ENCODE data around the gene DIS3L2. TPM values are rescaled to one million over a fixed set of nuclear protein-coding genes. Genes with fewer than 3 reads are reported as not detected.

Gene DIS3L2
- total and polyA plus RNA-seq, 2 of the 4 experiments (the other 2 are of a cell fraction), result 14.7 to 19.2 TPM

DNA sequence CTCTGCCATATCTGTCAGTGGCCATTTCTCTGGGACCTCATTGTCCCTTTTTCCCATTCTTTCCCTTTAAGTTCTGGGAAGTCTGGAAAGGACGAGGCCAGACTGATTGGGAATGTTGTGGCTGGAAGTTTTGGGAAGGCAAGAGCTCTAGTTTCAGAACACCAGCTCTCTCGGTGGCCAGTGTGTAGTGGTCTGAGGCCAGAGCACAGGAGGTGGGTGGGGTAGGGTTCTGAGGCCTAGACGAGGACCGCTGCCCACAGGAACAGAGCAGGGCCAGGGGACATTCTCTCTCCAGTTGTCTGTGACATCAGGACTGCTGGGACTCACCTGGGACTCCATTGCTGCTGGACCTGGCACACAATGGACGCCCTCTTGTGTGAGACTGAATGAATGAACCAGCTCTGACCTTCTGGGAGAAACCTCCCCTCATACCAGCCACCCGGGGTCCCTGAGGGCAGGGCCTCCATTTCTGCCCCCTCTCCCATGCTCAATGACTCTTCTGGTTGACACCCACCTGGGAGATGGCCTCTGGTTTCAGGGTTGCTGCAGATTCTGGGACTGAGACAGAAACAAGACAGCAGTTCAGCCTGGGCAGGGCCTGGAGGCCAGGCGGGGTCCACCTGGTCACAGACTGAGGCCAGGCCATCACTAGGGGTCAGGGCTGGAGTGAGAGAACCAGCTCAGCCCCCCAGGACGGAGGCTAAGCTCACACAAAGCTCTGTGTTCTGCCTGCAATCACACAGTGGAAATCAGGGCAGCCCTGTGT lies 26.9 kb upstream of the DIS3L2 start:
- Histone ChIP-seq H3K4ac (ENCODE audit: low read depth, low read length) (no peak overlapping the region), H2BK20ac (ENCODE audit: low read depth, low read length) (no peak overlapping the region), H3K4me3 (ENCODE audit: insufficient read depth, low read depth, low read length) (no peak overlapping the region), H4K8ac (ENCODE audit: low read depth in 2 of 2, low read length in 2 of 2) (no peak overlapping the region), H2AK5ac (ENCODE audit: low read depth, low read length) (no peak overlapping the region), H4K91ac (ENCODE audit: insufficient read depth, low read depth, low read length) (no peak overlapping the region), H2BK120ac (ENCODE audit: low read depth, low read length) (no peak overlapping the region), H3K9me1 (ENCODE audit: insufficient read depth, low read length) (no peaks in the 10 kb centered on the region; the same call in 1 of the 2 replicates), H2AFZ (replicated peaks; ENCODE audit: low read length, poor library complexity) (peak overlapping the region; percentile 23), H3K36me3 (ENCODE audit: control insufficient read depth, insufficient read depth, low read length) (no peaks in the 10 kb centered on the region), H4K20me1 (ENCODE audit: insufficient read depth, low read length) (no peaks in the 10 kb centered on the region), H4K5ac (ENCODE audit: low read depth, low read length) (no peak overlapping the region), H3K56ac (ENCODE audit: extremely low read depth, insufficient read depth, low read length) (no peak overlapping the region), H2BK5ac (ENCODE audit: low read depth, low read length, poor library complexity, severe bottlenecking) (no peak overlapping the region), H3K4me2 (ENCODE audit: low read depth, low read length) (no peak overlapping the region), H3K9ac (ENCODE audit: low read depth, low read length) (no peak overlapping the region), H3K79me1 (ENCODE audit: low read depth in 1 of 2, low read length in 2 of 2) (no peaks in the 10 kb centered on the region), H3K27ac (ENCODE audit: insufficient read depth, low read length) (no peak overlapping the region), H3K27me3 (ENCODE audit: control insufficient read depth, insufficient read depth, low read length) (peaks cover 47% of the 10 kb centered on the region), H2AK9ac (replicated peaks; ENCODE audit: low read depth, low read length, poor library complexity) (no peak overlapping the region), H3K23ac (ENCODE audit: low read depth, low read length) (no peak overlapping the region), H3K4me1 (ENCODE audit: control insufficient read depth, insufficient read depth, low read length) (no peaks in the 10 kb centered on the region), H3K14ac (replicated peaks; ENCODE audit: low read depth, low read length) (no peak overlapping the region), H2BK15ac (ENCODE audit: low read depth, low read length) (no peak overlapping the region), H3K18ac (ENCODE audit: low read depth, low read length) (no peak overlapping the region), H3K9me3 (ENCODE audit: control insufficient read depth, insufficient read depth, low read length) (no peaks in the 10 kb centered on the region)
- BruUV-seq (replicated peaks), result no TSS peak
- dilution Hi-C loops (cut with HindIII; ENCODE audit: low sequenced_read_pairs, unreplicated experiment), result no loop called here
- intact Hi-C loops (cut with micrococcal nuclease), result no loop called here
- ChIA-PET POLR2A (ENCODE audit: unreplicated experiment) (no interaction called here), CTCF (interaction anchor here (1.5 kb wide), 1 partner anchor 10 kb away, joined by 3 read pairs; no protein-coding TSS in a partner anchor)
- no peak for ATAC-seq (ENCODE audit: low read depth)
- no CpG with 5 or more reads among the region's 8 CpGs for WGBS, 2 experiments (ENCODE audit: extremely low coverage in 2 of 2, insufficient read length in 1 of 2)
- DNase-seq, result no peak
- TF ChIP-seq BHLHE40 (IDR thresholded peaks at IDR 0.05; ENCODE audit: low read depth, low read length) (no peak), SMC3 (IDR thresholded peaks at IDR 0.05; ENCODE audit: low read depth, low read length) (no peak), FOS (IDR thresholded peaks at IDR 0.05; ENCODE audit: low read depth, low read length) (no peak), CTCF (conservative IDR thresholded peaks at IDR 0.05; ENCODE audit: low read depth, low read length) (no peak), CEBPB (IDR thresholded peaks at IDR 0.05; ENCODE audit: low read depth, low read length) (no peak)
- TF ChIP-seq, protein P1, sequence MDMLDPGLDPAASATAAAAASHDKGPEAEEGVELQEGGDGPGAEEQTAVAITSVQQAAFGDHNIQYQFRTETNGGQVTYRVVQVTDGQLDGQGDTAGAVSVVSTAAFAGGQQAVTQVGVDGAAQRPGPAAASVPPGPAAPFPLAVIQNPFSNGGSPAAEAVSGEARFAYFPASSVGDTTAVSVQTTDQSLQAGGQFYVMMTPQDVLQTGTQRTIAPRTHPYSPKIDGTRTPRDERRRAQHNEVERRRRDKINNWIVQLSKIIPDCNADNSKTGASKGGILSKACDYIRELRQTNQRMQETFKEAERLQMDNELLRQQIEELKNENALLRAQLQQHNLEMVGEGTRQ (IDR thresholded peaks at IDR 0.05; ENCODE audit: low read depth, low read length), result no peak
- in situ Hi-C loops (cut with MboI; ENCODE audit: low sequenced_read_pairs), result loop anchor here (5.0 kb wide), 1 partner anchor 193 kb away; no protein-coding TSS in a partner anchor
